Uterus (tissue), 4 donors: ENCODE results near the gene COL5A1. TPM values are rescaled to one million over a fixed set of nuclear protein-coding genes. Genes with fewer than 3 reads are reported as not detected.

ENCODE experiments used
- DNase-seq, 2 donors: peaks; one replicate each; pipeline ENCODE4 v3.0.0-alpha.2; 2019 to 2020
- H3K27ac ChIP-seq, 2 donors: fragments of 200-600 bp; sonication (generic); 1 replicate in 1 of 2; 2 replicates in 1 of 2; pipeline ENCODE4 v1.5.1; 2016 to 2018
- H3K27me3 ChIP-seq, 2 donors: fragments of 200-600 bp; sonication (generic); one replicate each; pipeline ENCODE4 v1.5.1; 2018 to 2019; ENCODE audit warnings: control low read depth in 1 of 2
- H3K36me3 ChIP-seq, 2 donors: fragments of 200-600 bp; sonication (generic); one replicate each; pipeline ENCODE4 v1.5.1; 2019; ENCODE audit warnings: control low read depth in 1 of 2
- H3K4me1 ChIP-seq, 2 donors: fragments of 200-600 bp; sonication (generic); one replicate each; pipeline ENCODE4 v1.5.1; 2018 to 2019; ENCODE audit warnings: control low read depth in 1 of 2
- H3K4me3 ChIP-seq, 2 donors: fragments of 200-600 bp; sonication (generic); 1 replicate in 1 of 2; 2 replicates in 1 of 2; pipeline ENCODE4 v1.5.1; 2018 to 2019; ENCODE audit warnings: mild to moderate bottlenecking in 1 of 2
- H3K9me3 ChIP-seq, 2 donors: fragments of 200-600 bp; sonication (generic); one replicate each; pipeline ENCODE4 v1.5.1; 2019; ENCODE audit warnings: control low read depth in 1 of 2
- CTCF ChIP-seq, 4 experiments: fragments of 200-600 bp in 2 of 4; fragments of 450-650 bp in 2 of 4; sonication (generic) in 2 of 4; IDR thresholded peaks; one replicate each; pipeline ENCODE4 v1.5.1; 2016 to 2019; ENCODE audit warnings: antibody characterized with exemption in 4 of 4, mild to moderate bottlenecking in 2 of 4, moderate library complexity in 1 of 4
- POLR2A ChIP-seq, 2 donors: fragments of 450-650 bp; IDR thresholded peaks; one replicate each; pipeline ENCODE4 v1.6.1; 2016; ENCODE audit warnings: antibody characterized with exemption in 2 of 2, mild to moderate bottlenecking in 1 of 2, moderate library complexity in 1 of 2
- intact Hi-C: fragments of 100-400 bp; cut with DNase I; formaldehyde crosslinking; loops from one replicate; pipeline ENCODE4 v1.15.1; 2023; ENCODE audit warnings: low total_unique reads
- total RNA-seq, 4 donors: library from RNA; depleted of rRNA in 3 of 4; stranded (reverse); fragments of >200 nt in 3 of 4; gene quantifications; one replicate each; pipeline versions ENCODE4 v1.1.0 to v1.2.4, GENCODE V29; 2014 to 2023
- donor health status: DM: yes; HTN: yes; CAD: no.

Gene COL5A1
- total RNA-seq, 4 donors from 2014 or later = 21.2 to 604 (median 129) TPM

GRCh38 chr9:134768709-134769351 lies 127.2 kb downstream of the COL5A1 start:
- Histone ChIP-seq H3K36me3 (no peaks in the 10 kb centered on the region), H3K4me3 (no peak overlapping the region), H3K4me1 (no peaks in the 10 kb centered on the region), H3K27ac (peak overlapping the region; percentile 11 to 17), H3K27me3 (no peaks in the 10 kb centered on the region), H3K9me3 (no peaks in the 10 kb centered on the region)
- peak; percentile 51 to 71 for DNase-seq
- TF ChIP-seq CTCF (IDR thresholded peaks at IDR 0.05) (no peak), POLR2A (IDR thresholded peaks at IDR 0.05) (no peak)
- intact Hi-C loops = no loop called here

GRCh38 chr9:134770972-134771971 lies 129.7 kb downstream of the COL5A1 start:
- Histone ChIP-seq H3K36me3 (no peaks in the 10 kb centered on the region), H3K4me3 (no peak overlapping the region), H3K27me3 (no peaks in the 10 kb centered on the region), H3K9me3 (no peaks in the 10 kb centered on the region), H3K27ac (no peak overlapping the region), H3K4me1 (no peaks in the 10 kb centered on the region)
- intact Hi-C loops = no loop called here
- no peak for TF ChIP-seq CTCF (IDR thresholded peaks at IDR 0.05)
- no peak for TF ChIP-seq POLR2A (IDR thresholded peaks at IDR 0.05)
- no peak for DNase-seq

GRCh38 chr9:134772331-134772730 lies 130.7 kb downstream of the COL5A1 start:
- no peaks in the 10 kb centered on the region for H3K27me3 ChIP-seq
- intact Hi-C loops = no loop called here

GRCh38 chr9:134773842-134774241 lies 132.2 kb downstream of the COL5A1 start:
- H3K4me1 ChIP-seq = peaks cover 0 to 2% of the 10 kb centered on the region in 2 donors
- H3K27ac ChIP-seq = no peak overlapping the region
- no peaks in the 10 kb centered on the region for H3K36me3 ChIP-seq
- DNase-seq = no peak
- no peaks in the 10 kb centered on the region for H3K27me3 ChIP-seq
- no peak overlapping the region for H3K4me3 ChIP-seq
- no peak for TF ChIP-seq CTCF (IDR thresholded peaks at IDR 0.05)
- no peak for TF ChIP-seq POLR2A (IDR thresholded peaks at IDR 0.05)
- intact Hi-C loops = no loop called here
- no peaks in the 10 kb centered on the region for H3K9me3 ChIP-seq

More at GRCh38 chr9:134772331-134772730, 130.7 kb downstream of the COL5A1 start:
- Histone ChIP-seq H3K4me3 (no peak overlapping the region), H3K9me3 (no peaks in the 10 kb centered on the region), H3K4me1 (no peaks in the 10 kb centered on the region), H3K36me3 (no peaks in the 10 kb centered on the region), H3K27ac (no peak overlapping the region)
- TF ChIP-seq POLR2A (IDR thresholded peaks at IDR 0.05) = no peak
- no peak for TF ChIP-seq CTCF (IDR thresholded peaks at IDR 0.05)
- DNase-seq = no peak

- DNase-seq = no peak
- Histone ChIP-seq H3K36me3 (no peaks in the 10 kb centered on the region), H3K27me3 (no peaks in the 10 kb centered on the region), H3K27ac (no peak overlapping the region), H3K4me1 (peaks cover 0 to 4% of the 10 kb centered on the region in 2 donors), H3K9me3 (no peaks in the 10 kb centered on the region), H3K4me3 (no peak overlapping the region)
- TF ChIP-seq POLR2A (IDR thresholded peaks at IDR 0.05) (no peak), CTCF (IDR thresholded peaks at IDR 0.05) (no peak)
- intact Hi-C loops = no loop called here
Observed at GRCh38 chr9:134774410-134774809, 132.8 kb downstream of the COL5A1 start.
